OCI-LY1 (cell line): ENCODE measurements around the gene HOXA3.

Source experiments
- H2AFZ ChIP-seq: fragments of 200-600 bp; sonication (generic), shearing (Covaris generic); 2 replicates; pipeline ENCODE4 v1.6.0; 2014; ENCODE audit warnings: antibody characterized with exemption, mild to moderate bottlenecking, low read length
- H3F3A ChIP-seq: fragments of 200-600 bp; sonication (generic), shearing (Covaris generic); 2 replicates; pipeline ENCODE4 v1.6.0; 2014; ENCODE audit warnings: mild to moderate bottlenecking, antibody characterized with exemption, low read length, moderate library complexity; ENCODE audit not compliant: insufficient read depth
- H3K27ac ChIP-seq: fragments of 200-600 bp; sonication (generic); 2 replicates; pipeline ENCODE4 v1.5.1; 2014; ENCODE audit warnings: low read length, mixed run types, mild to moderate bottlenecking, low read depth; ENCODE audit not compliant: poor library complexity, severe bottlenecking
- H3K27me3 ChIP-seq: fragments of 200-600 bp; sonication (generic); 2 replicates; pipeline ENCODE4 v1.6.0; 2014; ENCODE audit warnings: antibody characterized with exemption, mild to moderate bottlenecking, low read length, moderate library complexity; ENCODE audit not compliant: insufficient read depth
- H3K36me3 ChIP-seq: fragments of 200-600 bp; sonication (generic); 2 replicates; pipeline ENCODE4 v1.6.1; 2014; ENCODE audit warnings: mild to moderate bottlenecking, antibody characterized with exemption, low read length, moderate library complexity, mixed read lengths; ENCODE audit not compliant: insufficient read depth
- H3K4me1 ChIP-seq: fragments of 200-600 bp; sonication (generic); 2 replicates; pipeline ENCODE4 v1.5.1; 2014; ENCODE audit warnings: mild to moderate bottlenecking, low read length, moderate library complexity; ENCODE audit not compliant: insufficient read depth, severe bottlenecking
- H3K4me2 ChIP-seq: fragments of 200-600 bp; sonication (generic), shearing (Covaris generic); 2 replicates; pipeline ENCODE4 v1.6.1; 2014; ENCODE audit warnings: low read length
- H3K4me3 ChIP-seq: fragments of 200-600 bp; sonication (generic); 2 replicates; pipeline ENCODE4 v1.5.1; 2014; ENCODE audit warnings: low read length, low read depth, mild to moderate bottlenecking, mixed read lengths; ENCODE audit not compliant: poor library complexity, severe bottlenecking
- H3K79me2 ChIP-seq: fragments of 200-600 bp; shearing (Covaris generic); 2 replicates; pipeline ENCODE4 v1.6.1; 2016; ENCODE audit warnings: mixed run types, low read length, mixed read lengths; ENCODE audit not compliant: insufficient read depth
- H3K9ac ChIP-seq: fragments of 200-600 bp; sonication (generic), shearing (Covaris generic); 2 replicates; pipeline ENCODE4 v1.6.1; 2014; ENCODE audit warnings: mild to moderate bottlenecking, low read length, mixed read lengths
- H3K9me2 ChIP-seq: fragments of 200-600 bp; sonication (generic), shearing (Covaris generic); 2 replicates; pipeline ENCODE4 v1.6.1; 2014; ENCODE audit warnings: low read depth, mild to moderate bottlenecking, low read length, mixed read lengths
- H3K9me3 ChIP-seq: fragments of 200-600 bp; shearing (Covaris generic); 2 replicates; pipeline ENCODE4 v1.6.1; 2014; ENCODE audit warnings: low read length, mixed read lengths
- H4K20me1 ChIP-seq: fragments of 200-600 bp; sonication (generic), shearing (Covaris generic); 2 replicates; pipeline ENCODE4 v1.6.0; 2016; ENCODE audit warnings: mild to moderate bottlenecking, low read length; ENCODE audit not compliant: insufficient read depth
- CTCF ChIP-seq: fragments of 200-600 bp; sonication (generic), shearing (Covaris generic); IDR thresholded peaks from 2 replicates; pipeline ENCODE4 v1.5.1; 2017; ENCODE audit warnings: mild to moderate bottlenecking, antibody characterized with exemption, low read length, moderate library complexity, mixed read lengths
- EZH2 ChIP-seq: fragments of 200-600 bp; sonication (generic), shearing (Covaris generic); IDR thresholded peaks from 2 replicates; pipeline ENCODE4 v1.8.0; 2017; ENCODE audit warnings: borderline replicate concordance, mixed run types, mild to moderate bottlenecking, antibody characterized with exemption, low read length, moderate library complexity, mixed read lengths

HOXA3 gene

GRCh38 chr7:27116962-27117886, 35.2 kb downstream of the HOXA3 start:
- H3K4me3 ChIP-seq, result no peak overlapping the region
- no peak for TF ChIP-seq CTCF
- TF ChIP-seq EZH2, result no peak
- H3K27me3 ChIP-seq, result no peaks in the 10 kb centered on the region; the same call in 1 of the 2 replicates
- no peaks in the 10 kb centered on the region for H3K9me3 ChIP-seq
- H3K4me2 ChIP-seq, result no peak overlapping the region
- H3K36me3 ChIP-seq, result no peaks in the 10 kb centered on the region
- no peaks in the 10 kb centered on the region for H3F3A ChIP-seq
- no peak overlapping the region for H3K9ac ChIP-seq
- H3K4me1 ChIP-seq, result no peaks in the 10 kb centered on the region
- H4K20me1 ChIP-seq, result no peaks in the 10 kb centered on the region
- H3K27ac ChIP-seq, result no peak overlapping the region
- H3K79me2 ChIP-seq, result no peaks in the 10 kb centered on the region
- no peaks in the 10 kb centered on the region for H3K9me2 ChIP-seq
- H2AFZ ChIP-seq, result no peak overlapping the region

GRCh38 chr7:27116031-27116961, 36.1 kb downstream of the HOXA3 start:
- no peak overlapping the region for H3K4me3 ChIP-seq
- TF ChIP-seq EZH2, result no peak
- TF ChIP-seq CTCF, result no peak
- no peaks in the 10 kb centered on the region for H3K9me3 ChIP-seq
- no peak overlapping the region for H3K27ac ChIP-seq
- H3K9me2 ChIP-seq, result no peaks in the 10 kb centered on the region
- H3K4me2 ChIP-seq, result no peak overlapping the region
- no peaks in the 10 kb centered on the region for H3F3A ChIP-seq
- no peaks in the 10 kb centered on the region for H3K36me3 ChIP-seq
- H3K4me1 ChIP-seq, result no peaks in the 10 kb centered on the region
- no peaks in the 10 kb centered on the region for H3K79me2 ChIP-seq
- no peak overlapping the region for H2AFZ ChIP-seq
- no peak overlapping the region for H3K9ac ChIP-seq
- H3K27me3 ChIP-seq, result no peaks in the 10 kb centered on the region
- no peaks in the 10 kb centered on the region for H4K20me1 ChIP-seq

- Histone ChIP-seq H3F3A (no peaks in the 10 kb centered on the region), H3K4me1 (no peaks in the 10 kb centered on the region), H3K27ac (no peak overlapping the region), H3K4me3 (no peak overlapping the region), H3K36me3 (no peaks in the 10 kb centered on the region), H3K9ac (no peak overlapping the region), H2AFZ (no peak overlapping the region), H3K27me3 (no peaks in the 10 kb centered on the region), H3K79me2 (no peaks in the 10 kb centered on the region), H3K9me2 (no peaks in the 10 kb centered on the region), H3K9me3 (no peaks in the 10 kb centered on the region), H3K4me2 (no peak overlapping the region), H4K20me1 (no peaks in the 10 kb centered on the region)
- no peak for TF ChIP-seq CTCF
- no peak for TF ChIP-seq EZH2
Measured at GRCh38 chr7:27115221-27116026, 37.0 kb downstream of the HOXA3 start.
